Type B pancreatic cell (in vitro differentiated cells): Measurements from ENCODE around the gene FHAD1. TPM values are rescaled to one million over a fixed set of nuclear protein-coding genes. Genes with fewer than 3 reads are reported as not detected.

ENCODE experiments used
- DNase-seq: peaks from one replicate; pipeline ENCODE4 v3.0.0; 2021; ENCODE audit warnings: mixed read lengths; ENCODE audit not compliant: unreplicated experiment; ENCODE audit errors: extremely low spot score
- H3K27ac Mint-ChIP-seq: 2 replicates; pipeline ENCODE4 v1.8.0; 2021; ENCODE audit warnings: mild to moderate bottlenecking, mixed read lengths
- H3K27me3 Mint-ChIP-seq: 2 replicates; pipeline ENCODE4 v1.8.0; 2021; ENCODE audit warnings: mixed read lengths
- H3K36me3 Mint-ChIP-seq: 2 replicates; pipeline ENCODE4 v1.8.0; 2021; ENCODE audit warnings: mixed read lengths
- H3K4me1 Mint-ChIP-seq: one replicate; pipeline ENCODE4 v1.8.0; 2021; ENCODE audit warnings: mixed read lengths; ENCODE audit not compliant: unreplicated experiment
- H3K4me3 Mint-ChIP-seq: 2 replicates; pipeline ENCODE4 v1.8.0; 2021; ENCODE audit warnings: mild to moderate bottlenecking, mixed read lengths
- H3K9me3 Mint-ChIP-seq: 2 replicates; pipeline ENCODE4 v1.8.0; 2021; ENCODE audit warnings: mixed read lengths
- long read RNA-seq: library from polyadenylated mRNA; unstranded; transcript quantifications from one replicate; pipeline ENCODE4 v2.0.0, GENCODE V29; 2020
- total RNA-seq: library from RNA; stranded (reverse); gene quantifications from 2 replicates; pipeline ENCODE4 v1.2.1, GENCODE V29; 2021; ENCODE audit warnings: low replicate concordance
- TF ChIP-seq, protein P1 (sequence below): fragments of 200-600 bp; sonication (generic); conservative IDR thresholded peaks from 2 replicates; pipeline ENCODE4 v1.5.0; 2021; ENCODE audit warnings: antibody characterized with exemption, mild to moderate bottlenecking

The FHAD1 gene
- 0.93 and 3.8 TPM in 2 replicates for total RNA-seq
- long read RNA-seq, partial matches to known transcripts = 1 of 2 reads
- long read RNA-seq, other reads (novel, unspliced or antisense) = 1 of 2 reads

DNA sequence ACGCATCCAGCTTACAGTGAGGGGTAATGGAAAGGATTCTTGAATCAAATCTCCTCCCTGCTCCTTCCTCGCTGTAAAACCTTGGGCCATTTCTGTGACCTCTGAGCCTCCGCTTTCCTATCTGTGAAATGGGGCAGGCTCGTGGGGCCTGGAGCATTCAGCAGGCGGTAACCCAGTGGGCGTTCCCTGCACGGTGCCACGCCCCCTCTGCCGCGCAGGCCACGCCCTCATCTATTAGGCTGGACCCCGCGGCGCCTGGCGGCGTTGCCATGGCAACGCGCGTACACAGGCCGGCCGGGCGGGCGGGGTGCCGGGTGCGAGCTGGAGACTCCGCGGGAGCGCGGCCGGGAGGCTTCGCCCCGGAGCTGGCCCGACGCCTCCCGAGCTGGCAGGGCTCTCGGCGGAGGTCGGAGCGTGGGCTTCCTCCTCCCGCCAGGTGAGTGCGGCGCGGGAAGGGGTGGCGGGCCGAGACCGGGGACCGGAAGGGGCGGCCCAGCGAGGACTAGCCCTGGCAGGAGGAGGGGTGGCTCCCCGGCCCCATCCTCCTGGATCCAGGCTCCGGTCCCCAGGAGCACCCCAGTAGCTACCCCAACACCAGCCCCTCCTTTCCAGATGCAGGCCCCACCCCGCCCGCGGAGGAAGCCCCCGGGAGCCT, at the start of gene FHAD1:
Gene FHAD1 (plus strand): TSS at position 264 of the 655 bp plus-strand sequence. CDS start 4,562 bp downstream, outside the sequence.
- H3K27me3 Mint-ChIP-seq = peaks cover 21% of the 10 kb centered on the region

DNA sequence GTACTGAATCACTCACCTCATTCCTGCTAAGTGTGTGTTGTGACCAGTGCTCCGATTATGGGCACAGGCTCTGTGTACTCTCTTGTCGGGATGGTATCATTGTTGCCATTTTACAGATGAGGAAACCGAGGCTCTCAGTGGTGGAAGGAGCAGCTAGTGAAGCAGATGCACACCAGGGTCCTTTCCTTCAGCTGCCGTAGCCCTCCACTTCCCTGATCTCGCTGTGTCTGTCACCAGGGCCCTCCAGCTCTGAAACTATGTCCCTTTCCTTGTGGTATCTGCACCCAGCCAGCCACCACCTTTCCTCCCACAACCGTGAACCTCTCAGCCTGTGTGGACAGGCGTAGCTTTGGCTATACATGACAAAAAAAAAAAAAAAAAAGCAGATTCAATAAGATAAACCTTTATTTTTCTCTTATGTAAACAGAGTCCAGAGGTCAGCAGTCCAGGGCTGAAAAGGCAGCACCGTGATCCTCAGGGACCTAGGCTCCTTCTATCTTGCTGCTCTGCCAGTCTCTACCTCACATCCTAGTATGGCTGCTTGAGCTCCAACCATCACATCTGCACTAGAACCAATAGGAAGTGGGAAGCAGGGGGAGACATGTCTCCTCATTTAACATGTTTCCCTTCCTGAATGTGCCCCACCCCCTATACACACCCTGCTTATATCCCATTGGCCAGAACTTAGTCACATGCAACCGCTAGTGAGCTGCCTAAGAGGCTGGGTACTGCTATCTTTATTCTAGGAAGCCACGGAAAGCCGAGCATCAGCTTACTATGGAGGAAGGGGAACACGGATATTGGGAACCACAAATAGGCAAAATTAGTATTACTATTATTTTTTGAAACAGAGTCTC, 49.2 kb upstream of the FHAD1 start:
- no peak for DNase-seq
- H3K4me3 Mint-ChIP-seq = peak overlapping the region; percentile 41
- H3K9me3 Mint-ChIP-seq = no peaks in the 10 kb centered on the region
- peak overlapping the region; percentile 68 for H3K27ac Mint-ChIP-seq
- no peaks in the 10 kb centered on the region for H3K27me3 Mint-ChIP-seq
- H3K4me1 Mint-ChIP-seq = peaks cover 55% of the 10 kb centered on the region
- H3K36me3 Mint-ChIP-seq = peaks cover 3% of the 10 kb centered on the region
- TF ChIP-seq, protein P1, sequence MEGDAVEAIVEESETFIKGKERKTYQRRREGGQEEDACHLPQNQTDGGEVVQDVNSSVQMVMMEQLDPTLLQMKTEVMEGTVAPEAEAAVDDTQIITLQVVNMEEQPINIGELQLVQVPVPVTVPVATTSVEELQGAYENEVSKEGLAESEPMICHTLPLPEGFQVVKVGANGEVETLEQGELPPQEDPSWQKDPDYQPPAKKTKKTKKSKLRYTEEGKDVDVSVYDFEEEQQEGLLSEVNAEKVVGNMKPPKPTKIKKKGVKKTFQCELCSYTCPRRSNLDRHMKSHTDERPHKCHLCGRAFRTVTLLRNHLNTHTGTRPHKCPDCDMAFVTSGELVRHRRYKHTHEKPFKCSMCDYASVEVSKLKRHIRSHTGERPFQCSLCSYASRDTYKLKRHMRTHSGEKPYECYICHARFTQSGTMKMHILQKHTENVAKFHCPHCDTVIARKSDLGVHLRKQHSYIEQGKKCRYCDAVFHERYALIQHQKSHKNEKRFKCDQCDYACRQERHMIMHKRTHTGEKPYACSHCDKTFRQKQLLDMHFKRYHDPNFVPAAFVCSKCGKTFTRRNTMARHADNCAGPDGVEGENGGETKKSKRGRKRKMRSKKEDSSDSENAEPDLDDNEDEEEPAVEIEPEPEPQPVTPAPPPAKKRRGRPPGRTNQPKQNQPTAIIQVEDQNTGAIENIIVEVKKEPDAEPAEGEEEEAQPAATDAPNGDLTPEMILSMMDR = no peak

More for the DNA sequence above, at the start of gene FHAD1:
- peak within 1 kb of the TSS; percentile 87 for H3K4me3 Mint-ChIP-seq
- H3K27ac Mint-ChIP-seq = peak within 1 kb of the TSS; percentile 75
- peaks cover 39% of the 10 kb centered on the region for H3K4me1 Mint-ChIP-seq
- H3K36me3 Mint-ChIP-seq = peaks cover 3% of the 10 kb centered on the region
- TF ChIP-seq, protein P1 = no peak
- H3K9me3 Mint-ChIP-seq = no peaks in the 10 kb centered on the region
- peak; percentile 78 for DNase-seq

GRCh38 chr1:15198684-15199083, 48.3 kb upstream of the FHAD1 start:
- DNase-seq = no peak
- no peak overlapping the region for H3K27ac Mint-ChIP-seq
- no peaks in the 10 kb centered on the region for H3K9me3 Mint-ChIP-seq

DNA sequence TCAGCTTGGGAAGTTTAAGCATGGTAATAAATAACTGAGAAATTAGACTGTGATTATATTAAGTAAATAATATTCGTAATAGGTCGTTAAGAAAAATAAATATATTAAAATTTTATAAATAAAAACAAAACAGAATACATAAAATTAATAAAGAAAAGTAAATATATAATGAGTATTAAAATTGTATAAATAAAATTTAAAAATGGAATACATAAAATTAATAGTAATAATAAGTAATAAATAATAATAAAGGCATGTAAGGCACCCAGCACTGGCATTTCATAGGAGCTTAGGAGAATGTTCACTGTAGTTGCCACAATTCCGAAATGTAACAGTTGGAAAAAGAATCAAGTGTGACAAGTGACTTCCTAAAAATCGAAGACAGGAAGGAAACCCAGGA, 45.8 kb upstream of the FHAD1 start:
- DNase-seq = no peak
- TF ChIP-seq, protein P1 = no peak
- Mint-ChIP-seq H3K4me1 (peaks cover 47% of the 10 kb centered on the region), H3K36me3 (no peaks in the 10 kb centered on the region), H3K9me3 (no peaks in the 10 kb centered on the region), H3K27ac (peak overlapping the region; percentile 84), H3K4me3 (no peak overlapping the region), H3K27me3 (no peaks in the 10 kb centered on the region)

More at GRCh38 chr1:15198684-15199083, 48.3 kb upstream of the FHAD1 start:
- H3K4me1 Mint-ChIP-seq = peaks cover 55% of the 10 kb centered on the region
- TF ChIP-seq, protein P1 = no peak
- H3K36me3 Mint-ChIP-seq = peaks cover 3% of the 10 kb centered on the region
- no peaks in the 10 kb centered on the region for H3K27me3 Mint-ChIP-seq
- H3K4me3 Mint-ChIP-seq = no peak overlapping the region

GRCh38 chr1:15201849-15202551, 45.0 kb upstream of the FHAD1 start:
- Mint-ChIP-seq H3K27me3 (no peaks in the 10 kb centered on the region), H3K36me3 (peaks cover 3% of the 10 kb centered on the region), H3K9me3 (no peaks in the 10 kb centered on the region), H3K4me3 (peak overlapping the region; percentile 22), H3K4me1 (peaks cover 47% of the 10 kb centered on the region), H3K27ac (peak overlapping the region; percentile 37)
- TF ChIP-seq, protein P1 = no peak
- DNase-seq = no peak
